Measurements from ENCODE around the gene CEP104. TPM values are rescaled to one million over a fixed set of nuclear protein-coding genes. Genes with fewer than 3 reads are reported as not detected.

The CEP104 gene
- total and polyA plus RNA-seq, 2 experiments from 2014 or later = 20.5 to 32.2 TPM

GRCh38 chr1:3821004-3821403, 36.0 kb downstream of the CEP104 start:
- Mint-ChIP-seq H3K4me3 (no peak overlapping the region), H3K27me3 (ENCODE audit: insufficient read depth, low read depth, poor library complexity) (peaks cover 6% of the 10 kb centered on the region), H3K9me3 (no peaks in the 10 kb centered on the region), H3K27ac (no peak overlapping the region), H3K4me1 (no peaks in the 10 kb centered on the region; the same call in 2 of the 3 replicates), H3K36me3 (ENCODE audit: low read depth) (peaks cover 18% of the 10 kb centered on the region)
- TF ChIP-seq ZNF114 (CRISPR knock-in tag; IDR thresholded peaks at IDR 0.05) = no peak
- no peak for TF ChIP-seq CREB1 (CRISPR knock-in tag; IDR thresholded peaks at IDR 0.05; ENCODE audit: low read depth)
- no peak for TF ChIP-seq POLR2AphosphoS5 (IDR thresholded peaks at IDR 0.05; ENCODE audit: low read depth)
- TF ChIP-seq ETS1 (IDR thresholded peaks at IDR 0.05) = no peak
- TF ChIP-seq ZNF331 (CRISPR knock-in tag; IDR thresholded peaks at IDR 0.05; ENCODE audit: low read depth) = no peak
- TF ChIP-seq NANOG (IDR thresholded peaks at IDR 0.05; ENCODE audit: borderline replicate concordance) = no peak
- no peak for TF ChIP-seq STAT1 (IDR thresholded peaks at IDR 0.05; ENCODE audit: unreplicated experiment)
- no peak for TF ChIP-seq CTCF (conservative IDR thresholded peaks at IDR 0.05; ENCODE audit: low read depth in 2 of 2)
- no peak for TF ChIP-seq EZH2phosphoT487 (IDR thresholded peaks at IDR 0.05; ENCODE audit: unreplicated experiment)
- no peak for TF ChIP-seq REST (IDR thresholded peaks at IDR 0.05; ENCODE audit: unreplicated experiment)
- no peak for TF ChIP-seq JUNB (IDR thresholded peaks at IDR 0.05; ENCODE audit: unreplicated experiment)
- no peak for TF ChIP-seq EZH2 (IDR thresholded peaks at IDR 0.05; ENCODE audit: low read depth, unreplicated experiment)
- TF ChIP-seq ZNF462 (CRISPR knock-in tag; IDR thresholded peaks at IDR 0.05) = no peak
- Histone ChIP-seq H3K4me1 (ENCODE audit: insufficient read depth) (no peaks in the 10 kb centered on the region), H3K27me3 (ENCODE audit: insufficient read depth) (no peaks in the 10 kb centered on the region), H4K20me1 (replicated peaks; ENCODE audit: insufficient read depth) (no peaks in the 10 kb centered on the region), H3F3A (replicated peaks; ENCODE audit: low read depth) (no peaks in the 10 kb centered on the region), H2AFZ (no peak overlapping the region), H3K36me3 (ENCODE audit: insufficient read depth) (no peaks in the 10 kb centered on the region), H3K27ac (ENCODE audit: low read depth) (no peak overlapping the region), H3K79me2 (replicated peaks; ENCODE audit: insufficient read depth) (no peaks in the 10 kb centered on the region), H3K4me2 (no peak overlapping the region), H3K9me2 (ENCODE audit: insufficient read depth) (no peaks in the 10 kb centered on the region), H3K4me3 (no peak overlapping the region)
- DNase-seq (ENCODE audit: low spot score) = no peak
- no peak for ATAC-seq

Measured in GM23338 (cell line).